ENCODE data around the gene CPXM2. TPM values are rescaled to one million over a fixed set of nuclear protein-coding genes. Genes with fewer than 3 reads are reported as not detected.

CPXM2 gene
- total RNA-seq, 2 donors from 2014 or later = not detected

- no peaks in the 10 kb centered on the region for H3K9me3 Mint-ChIP-seq
- H3K4me3 Mint-ChIP-seq = no peak overlapping the region
- H3K4me1 Mint-ChIP-seq (ENCODE audit: low read depth in 2 of 2) = no peaks in the 10 kb centered on the region
- no peaks in the 10 kb centered on the region for H3K36me3 Mint-ChIP-seq
- ATAC-seq = no peak
- DNase-seq (ENCODE audit: low spot score) = no peak
- H3K27me3 Mint-ChIP-seq = peaks cover 36 to 43% of the 10 kb centered on the region in 2 donors
- no peak overlapping the region for H3K27ac Mint-ChIP-seq
These were observed 50.5 kb downstream of the CPXM2 start for GRCh38 chr10:123841115-123841514.

- Mint-ChIP-seq H3K9me3 (no peaks in the 10 kb centered on the region), H3K27ac (no peak overlapping the region), H3K27me3 (peaks cover 36 to 45% of the 10 kb centered on the region in 2 donors), H3K36me3 (no peaks in the 10 kb centered on the region), H3K4me1 (ENCODE audit: low read depth in 2 of 2) (no peaks in the 10 kb centered on the region), H3K4me3 (no peak overlapping the region)
- no peak for ATAC-seq
- DNase-seq (ENCODE audit: low spot score) = no peak
These were observed 50.9 kb downstream of the CPXM2 start for GRCh38 chr10:123840714-123841113.

DNA sequence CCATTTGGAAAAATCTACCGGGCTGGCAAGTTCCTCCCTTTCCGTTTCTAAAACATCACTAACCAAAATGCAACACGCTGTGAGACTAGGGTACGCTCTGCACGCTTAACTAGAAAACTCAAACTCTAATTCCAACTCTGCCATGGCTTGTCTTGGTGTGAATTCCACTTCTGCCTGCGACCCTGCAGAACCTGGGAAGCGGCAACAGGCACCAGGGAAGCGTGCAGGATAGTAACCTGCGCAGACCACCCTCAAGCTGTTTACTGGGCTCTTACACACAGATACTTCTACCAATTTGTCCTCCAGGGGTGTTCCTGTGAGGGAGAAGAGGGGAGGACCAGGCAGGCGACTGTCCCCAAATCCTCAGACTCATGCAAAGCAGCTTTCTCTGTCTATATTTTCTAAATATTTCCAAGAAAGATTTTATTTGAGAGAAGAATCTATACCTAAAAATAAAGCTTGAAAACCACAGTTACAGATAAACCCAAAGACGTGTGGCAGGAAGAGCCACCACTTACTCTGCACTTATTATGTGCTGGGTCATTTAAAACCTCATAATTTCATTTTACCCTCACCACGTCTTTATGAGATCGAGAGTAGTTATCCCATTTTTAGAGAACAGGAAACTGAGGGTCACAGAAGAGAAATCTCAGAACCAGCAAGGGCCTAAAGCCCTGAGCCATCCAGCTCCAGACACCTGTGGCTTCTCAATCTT, 52.9 kb downstream of the CPXM2 start:
- Mint-ChIP-seq H3K4me1 (ENCODE audit: low read depth in 2 of 2) (no peaks in the 10 kb centered on the region), H3K27ac (no peak overlapping the region), H3K4me3 (no peak overlapping the region), H3K36me3 (no peaks in the 10 kb centered on the region), H3K9me3 (no peaks in the 10 kb centered on the region), H3K27me3 (peaks cover 32 to 52% of the 10 kb centered on the region in 2 donors)
- DNase-seq (ENCODE audit: low spot score) = no peak
- no peak for ATAC-seq

DNA sequence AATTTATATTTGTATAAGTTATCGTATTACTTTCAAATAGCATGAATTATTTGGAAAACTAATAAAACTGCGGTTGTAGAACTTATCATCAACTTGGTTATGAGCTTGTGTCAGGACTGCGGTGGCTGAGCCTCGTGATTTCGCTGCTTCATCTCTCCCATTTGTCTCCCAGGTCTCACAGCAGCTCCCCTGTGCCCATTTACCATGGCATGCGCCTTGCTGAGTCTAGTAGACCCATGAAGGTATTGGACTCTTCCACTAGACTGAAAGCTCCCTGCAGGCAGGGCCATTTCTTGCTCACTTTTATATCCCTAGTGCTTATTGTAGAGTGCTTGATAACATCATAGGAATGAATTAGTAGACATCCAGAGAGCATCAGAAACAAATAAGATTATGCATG, 53.9 kb downstream of the CPXM2 start:
- ATAC-seq (no peak), DNase-seq (ENCODE audit: low spot score) (no peak)
- H3K27ac Mint-ChIP-seq = no peak overlapping the region
- H3K36me3 Mint-ChIP-seq = no peaks in the 10 kb centered on the region
- H3K4me1 Mint-ChIP-seq (ENCODE audit: low read depth in 2 of 2) = no peaks in the 10 kb centered on the region
- H3K4me3 Mint-ChIP-seq = no peak overlapping the region
- no peaks in the 10 kb centered on the region for H3K9me3 Mint-ChIP-seq
- H3K27me3 Mint-ChIP-seq = peaks cover 37 to 52% of the 10 kb centered on the region in 2 donors

DNA sequence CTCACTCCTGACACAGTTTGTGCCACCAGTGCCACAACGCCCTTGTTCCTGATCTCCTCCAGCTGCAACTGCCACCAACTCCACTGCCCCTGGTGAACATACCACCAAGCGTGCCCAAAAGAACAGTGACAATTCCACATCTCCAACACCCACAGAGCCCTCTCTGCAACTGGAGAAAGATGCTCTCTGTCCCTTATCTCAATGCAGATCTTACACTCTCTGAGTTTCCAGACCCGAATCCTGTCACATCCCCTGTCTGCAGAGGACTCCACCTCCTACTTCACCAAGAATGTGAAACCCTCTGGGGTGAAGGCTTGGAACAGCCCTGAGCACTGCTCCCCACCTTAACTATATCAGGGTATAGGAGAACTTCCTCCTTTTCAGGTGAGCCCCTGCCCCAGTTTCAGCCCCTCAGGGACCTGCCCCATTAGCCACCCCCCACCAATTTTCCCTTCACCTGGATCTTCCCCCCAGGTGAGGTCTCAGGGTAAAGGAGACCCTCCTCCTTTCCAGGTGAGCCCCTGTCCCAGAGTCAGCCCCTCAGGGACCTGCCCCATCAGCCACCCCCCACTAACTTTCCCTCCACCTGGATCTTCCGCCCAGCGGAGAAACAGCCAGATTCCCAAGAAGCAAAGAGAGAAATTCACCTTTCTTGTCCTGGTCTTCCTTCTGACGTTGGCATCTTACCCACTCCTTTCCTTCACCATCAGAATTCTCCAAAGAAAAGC, 55.0 kb downstream of the CPXM2 start:
- DNase-seq (ENCODE audit: low spot score) = no peak
- Mint-ChIP-seq H3K36me3 (no peaks in the 10 kb centered on the region), H3K27ac (no peak overlapping the region), H3K9me3 (no peaks in the 10 kb centered on the region), H3K4me3 (no peak overlapping the region), H3K27me3 (peaks cover 31 to 41% of the 10 kb centered on the region in 2 donors), H3K4me1 (ENCODE audit: low read depth in 2 of 2) (no peaks in the 10 kb centered on the region)
- peak in 1 of 2 donors; percentile 26 for ATAC-seq

DNA sequence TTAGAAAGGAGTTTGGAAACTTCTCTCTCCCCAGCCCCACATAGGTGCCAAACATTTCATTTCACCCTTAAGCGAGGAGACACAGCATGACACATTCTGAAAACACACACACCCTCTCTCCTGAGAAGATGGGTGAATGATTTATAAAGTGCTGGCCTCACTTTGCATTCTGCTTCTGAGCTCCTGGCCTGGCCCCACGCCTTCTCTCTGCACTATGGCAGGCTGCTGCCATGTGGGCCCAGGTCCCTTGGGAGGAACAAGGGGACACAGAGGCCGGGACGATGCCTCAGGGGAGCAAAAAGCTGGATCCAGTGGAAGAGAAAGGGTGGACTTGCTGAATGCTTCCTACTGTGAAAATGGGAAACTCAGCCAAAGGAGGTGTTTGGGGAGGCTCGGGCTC, 56.0 kb downstream of the CPXM2 start:
- peaks cover 35% of the 10 kb centered on the region in 2 donors for H3K27me3 Mint-ChIP-seq
- no peak overlapping the region for H3K4me3 Mint-ChIP-seq
- H3K36me3 Mint-ChIP-seq = no peaks in the 10 kb centered on the region
- no peak overlapping the region for H3K27ac Mint-ChIP-seq
- DNase-seq (ENCODE audit: low spot score) (no peak), ATAC-seq (no peak)
- no peaks in the 10 kb centered on the region for H3K4me1 Mint-ChIP-seq (ENCODE audit: low read depth in 2 of 2)
- no peaks in the 10 kb centered on the region for H3K9me3 Mint-ChIP-seq

GRCh38 chr10:123833170-123833850, 58.3 kb downstream of the CPXM2 start:
- Mint-ChIP-seq H3K4me3 (no peak overlapping the region), H3K27me3 (peaks cover 35 to 47% of the 10 kb centered on the region in 2 donors), H3K4me1 (ENCODE audit: low read depth in 2 of 2) (no peaks in the 10 kb centered on the region), H3K27ac (no peak overlapping the region), H3K9me3 (no peaks in the 10 kb centered on the region), H3K36me3 (no peaks in the 10 kb centered on the region)
- no peak for DNase-seq (ENCODE audit: low spot score)
- peak in 1 of 2 donors; percentile 32 for ATAC-seq

GRCh38 chr10:123831259-123831658, 60.3 kb downstream of the CPXM2 start:
- H3K36me3 Mint-ChIP-seq = no peaks in the 10 kb centered on the region
- H3K4me1 Mint-ChIP-seq (ENCODE audit: low read depth in 2 of 2) = no peaks in the 10 kb centered on the region
- H3K9me3 Mint-ChIP-seq = no peaks in the 10 kb centered on the region
- DNase-seq (ENCODE audit: low spot score) (no peak), ATAC-seq (no peak)
- H3K27me3 Mint-ChIP-seq = peaks cover 28 to 37% of the 10 kb centered on the region in 2 donors
- no peak overlapping the region for H3K4me3 Mint-ChIP-seq
- no peak overlapping the region for H3K27ac Mint-ChIP-seq

DNA sequence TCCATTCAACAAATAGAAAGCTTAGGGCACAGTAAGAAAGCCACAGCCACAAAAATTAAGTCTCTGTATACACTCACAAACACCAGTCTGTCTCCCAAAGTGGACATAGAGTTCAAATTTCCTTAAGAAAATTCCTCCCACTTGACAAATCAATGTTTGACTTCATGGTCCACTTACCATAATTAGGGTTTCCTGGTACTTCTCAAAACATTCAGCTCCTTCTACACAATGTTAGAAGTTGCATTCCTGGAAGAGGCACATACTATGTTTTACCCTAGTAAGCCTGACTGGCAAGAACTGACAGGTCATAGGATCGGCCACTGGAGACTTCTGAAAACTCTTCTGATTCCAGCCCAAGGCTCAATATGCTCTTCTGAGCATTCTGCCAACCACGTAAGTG, 70.5 kb downstream of the CPXM2 start:
- Mint-ChIP-seq H3K4me1 (ENCODE audit: low read depth in 2 of 2) (no peaks in the 10 kb centered on the region), H3K4me3 (no peak overlapping the region), H3K36me3 (peaks cover 9% of the 10 kb centered on the region), H3K9me3 (peaks cover 4% of the 10 kb centered on the region), H3K27me3 (peaks cover 28 to 31% of the 10 kb centered on the region in 2 donors), H3K27ac (no peak overlapping the region)
- DNase-seq (ENCODE audit: low spot score) = no peak
- ATAC-seq = no peak

- Mint-ChIP-seq H3K4me1 (ENCODE audit: low read depth in 2 of 2) (peaks cover 0 to 2% of the 10 kb centered on the region in 2 donors), H3K9me3 (no peaks in the 10 kb centered on the region), H3K27ac (no peak overlapping the region), H3K36me3 (no peaks in the 10 kb centered on the region), H3K4me3 (no peak overlapping the region), H3K27me3 (peaks cover 23 to 49% of the 10 kb centered on the region in 2 donors)
- no peak for DNase-seq (ENCODE audit: low spot score)
- ATAC-seq = no peak
These were observed 82.0 kb downstream of the CPXM2 start for GRCh38 chr10:123809632-123810031.

DNA sequence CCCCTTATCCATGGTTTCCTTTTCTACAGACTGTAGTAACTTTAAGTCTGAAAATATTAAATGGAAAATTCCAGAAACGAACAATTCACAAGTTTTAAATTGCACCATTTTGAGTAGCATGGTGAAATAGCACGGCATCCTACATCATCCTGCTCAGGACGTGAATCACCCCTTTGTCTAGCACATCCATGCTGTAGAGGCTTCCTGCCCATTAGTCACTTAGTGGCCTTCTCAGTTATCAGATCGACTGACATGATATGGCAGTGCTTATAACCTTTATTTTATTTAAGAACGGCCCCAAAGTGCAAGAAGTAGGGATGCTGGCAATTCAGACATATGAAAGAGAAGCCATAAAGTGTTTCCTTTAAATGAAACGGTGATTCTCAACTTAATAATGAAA, 82.7 kb downstream of the CPXM2 start:
- ATAC-seq = peak; percentile 81 to 84
- Mint-ChIP-seq H3K9me3 (no peaks in the 10 kb centered on the region), H3K36me3 (no peaks in the 10 kb centered on the region), H3K27me3 (peaks cover 26 to 55% of the 10 kb centered on the region in 2 donors), H3K4me1 (ENCODE audit: low read depth in 2 of 2) (peaks cover 0 to 2% of the 10 kb centered on the region in 2 donors), H3K4me3 (no peak overlapping the region), H3K27ac (peak overlapping the region in 1 of 2 donors; percentile 50)
- no peak for DNase-seq (ENCODE audit: low spot score)

DNA sequence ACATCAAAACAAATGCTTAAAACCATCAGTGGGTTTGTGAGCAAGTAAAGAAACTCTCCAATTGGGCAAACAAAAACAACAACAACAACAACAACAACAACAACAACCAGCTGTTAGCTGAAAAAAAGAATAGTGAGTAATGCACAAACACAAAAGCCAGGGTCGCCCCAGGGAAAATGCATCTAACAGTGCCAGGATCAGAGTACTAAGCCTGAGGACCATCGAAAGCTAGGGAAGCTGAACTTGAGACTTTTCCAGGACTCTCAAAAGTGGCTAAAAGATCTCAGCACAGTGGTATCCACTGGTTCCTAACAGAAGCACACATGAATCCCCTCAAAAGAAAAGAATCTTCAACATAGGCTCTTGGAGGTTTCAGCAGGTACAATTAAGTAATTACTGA, 83.3 kb downstream of the CPXM2 start:
- Mint-ChIP-seq H3K27ac (no peak overlapping the region), H3K27me3 (peaks cover 26 to 57% of the 10 kb centered on the region in 2 donors), H3K9me3 (no peaks in the 10 kb centered on the region), H3K4me3 (no peak overlapping the region), H3K36me3 (no peaks in the 10 kb centered on the region), H3K4me1 (ENCODE audit: low read depth in 2 of 2) (peaks cover 0 to 2% of the 10 kb centered on the region in 2 donors)
- no peak for DNase-seq (ENCODE audit: low spot score)
- ATAC-seq = no peak

GRCh38 chr10:123807444-123808035, 84.1 kb downstream of the CPXM2 start:
- peaks cover 28 to 65% of the 10 kb centered on the region in 2 donors for H3K27me3 Mint-ChIP-seq
- DNase-seq (ENCODE audit: low spot score) (no peak), ATAC-seq (no peak)
- H3K4me3 Mint-ChIP-seq = no peak overlapping the region
- H3K36me3 Mint-ChIP-seq = no peaks in the 10 kb centered on the region
- H3K4me1 Mint-ChIP-seq (ENCODE audit: low read depth in 2 of 2) = peaks cover 0 to 2% of the 10 kb centered on the region in 2 donors
- no peak overlapping the region for H3K27ac Mint-ChIP-seq
- H3K9me3 Mint-ChIP-seq = no peaks in the 10 kb centered on the region
